Esophagus muscularis mucosa (tissue), 4 donors: Measurements from ENCODE around the gene OGA. TPM values are rescaled to one million over a fixed set of nuclear protein-coding genes. Genes with fewer than 3 reads are reported as not detected.

ENCODE experiments used
- DNase-seq: peaks from one replicate; pipeline ENCODE4 v3.0.0-alpha.2; 2017; ENCODE audit errors: extremely low spot score
- H3K27ac ChIP-seq, 4 donors: fragments of 200-600 bp; sonication (generic); replicated peaks in 1 of 4; 1 replicate in 3 of 4; 2 replicates in 1 of 4; pipeline ENCODE4 v1.5.1; 2016 to 2019; ENCODE audit warnings: mild to moderate bottlenecking in 1 of 4
- H3K27me3 ChIP-seq, 4 donors: fragments of 200-600 bp; sonication (generic); one replicate each; pipeline versions ENCODE4 v1.5.1 to v1.6.0; 2016 to 2019
- H3K36me3 ChIP-seq, 4 donors: fragments of 200-600 bp; sonication (generic); one replicate each; pipeline ENCODE4 v1.5.1; 2016 to 2019
- H3K4me1 ChIP-seq, 4 donors: fragments of 200-600 bp; sonication (generic); one replicate each; pipeline ENCODE4 v1.5.1; 2016 to 2019
- H3K4me3 ChIP-seq, 4 donors: fragments of 200-600 bp; sonication (generic); 1 replicate in 2 of 4; 2 replicates in 2 of 4; pipeline ENCODE4 v1.5.1; 2016 to 2019; ENCODE audit warnings: mild to moderate bottlenecking in 4 of 4, moderate library complexity in 1 of 4
- H3K9me3 ChIP-seq, 4 donors: fragments of 200-600 bp; sonication (generic); 1 replicate in 3 of 4; 2 replicates in 1 of 4; pipeline ENCODE4 v1.5.1; 2016 to 2019
- CTCF ChIP-seq, 3 experiments: fragments of 200-600 bp in 2 of 3; fragments of 450-650 bp in 1 of 3; sonication (generic) in 2 of 3; IDR thresholded peaks; one replicate each; pipeline ENCODE4 v1.5.1; 2017 to 2019; ENCODE audit warnings: antibody characterized with exemption in 3 of 3, mild to moderate bottlenecking in 2 of 3, moderate library complexity in 1 of 3
- EP300 ChIP-seq: sonication (generic); formaldehyde crosslinking; IDR thresholded peaks from one replicate; pipeline ENCODE4 v1.6.1; 2017; ENCODE audit warnings: antibody characterized with exemption
- POLR2A ChIP-seq: fragments of 450-650 bp; IDR thresholded peaks from one replicate; pipeline ENCODE4 v1.6.1; 2017; ENCODE audit warnings: antibody characterized with exemption, moderate library complexity, mild to moderate bottlenecking, low read depth
- POLR2AphosphoS5 ChIP-seq, 2 donors: sonication (generic); formaldehyde crosslinking; IDR thresholded peaks; one replicate each; pipeline ENCODE4 v1.6.1; 2017; ENCODE audit warnings: antibody characterized with exemption in 2 of 2
- WGBS: methylation state at CpG from one replicate; pipeline ENCODE4 v1.1.5; 2018; 5-methylcytosine and 5-hydroxymethylcytosine counted together
- intact Hi-C: fragments of 100-400 bp; cut with DNase I; formaldehyde crosslinking; loops from one replicate; pipeline ENCODE4 v1.15.1; 2023
- total RNA-seq, 4 donors: library from RNA; depleted of rRNA; stranded (reverse); fragments of >200 nt; gene quantifications; one replicate each; pipeline versions ENCODE4 v1.1.0 to v1.2.1, GENCODE V29; 2016

The OGA gene
- total RNA-seq, 4 donors from 2014 or later = 85.4 to 131 (median 101) TPM

GRCh38 chr10:101748496-101748895, 69.7 kb downstream of the OGA start:
- intact Hi-C loops = no loop called here
- H3K27me3 ChIP-seq = peaks cover 0 to 16% (median 0%) of the 10 kb centered on the region in 4 donors
- no peak for TF ChIP-seq POLR2A
- no peak for TF ChIP-seq POLR2AphosphoS5 (IDR thresholded peaks at IDR 0.05)
- TF ChIP-seq CTCF (IDR thresholded peaks at IDR 0.05) = no peak
- TF ChIP-seq EP300 = no peak
- no peaks in the 10 kb centered on the region for H3K4me1 ChIP-seq
- H3K9me3 ChIP-seq = no peaks in the 10 kb centered on the region
- 95% methylated on average over 2 of the region's 3 CpGs for WGBS
- no peaks in the 10 kb centered on the region for H3K36me3 ChIP-seq
- H3K27ac ChIP-seq = no peak overlapping the region
- no peak for DNase-seq
- H3K4me3 ChIP-seq = no peak overlapping the region

- TF ChIP-seq CTCF (IDR thresholded peaks at IDR 0.05) = no peak
- no peak for TF ChIP-seq POLR2A
- no peak for TF ChIP-seq EP300
- TF ChIP-seq POLR2AphosphoS5 (IDR thresholded peaks at IDR 0.05) = no peak
- no peak for DNase-seq
- H3K36me3 ChIP-seq = no peaks in the 10 kb centered on the region
- no peaks in the 10 kb centered on the region for H3K9me3 ChIP-seq
- 71% methylated on average over 9 of the region's 9 CpGs for WGBS
- H3K27ac ChIP-seq = no peak overlapping the region
- H3K4me3 ChIP-seq = no peak overlapping the region
- intact Hi-C loops = no loop called here
- peaks cover 0 to 15% (median 0%) of the 10 kb centered on the region in 4 donors for H3K27me3 ChIP-seq
- no peaks in the 10 kb centered on the region for H3K4me1 ChIP-seq
Observed at GRCh38 chr10:101745074-101745696, 73.1 kb downstream of the OGA start.

GRCh38 chr10:101744267-101744666, 74.0 kb downstream of the OGA start:
- Histone ChIP-seq H3K27ac (no peak overlapping the region), H3K4me1 (no peaks in the 10 kb centered on the region), H3K36me3 (no peaks in the 10 kb centered on the region), H3K27me3 (peaks cover 0 to 22% (median 0%) of the 10 kb centered on the region in 4 donors), H3K9me3 (no peaks in the 10 kb centered on the region), H3K4me3 (no peak overlapping the region)
- DNase-seq = no peak
- WGBS = 84% methylated on average over 3 of the region's 3 CpGs
- TF ChIP-seq POLR2AphosphoS5 (IDR thresholded peaks at IDR 0.05) = no peak
- TF ChIP-seq POLR2A = no peak
- no peak for TF ChIP-seq EP300
- no peak for TF ChIP-seq CTCF (IDR thresholded peaks at IDR 0.05)
- intact Hi-C loops = no loop called here

GRCh38 chr10:101741938-101742337, 76.3 kb downstream of the OGA start:
- Histone ChIP-seq H3K27ac (no peak overlapping the region), H3K36me3 (no peaks in the 10 kb centered on the region), H3K9me3 (no peaks in the 10 kb centered on the region), H3K4me3 (no peak overlapping the region), H3K27me3 (peaks cover 0 to 45% (median 0%) of the 10 kb centered on the region in 4 donors), H3K4me1 (no peaks in the 10 kb centered on the region)
- no peak for TF ChIP-seq POLR2AphosphoS5 (IDR thresholded peaks at IDR 0.05)
- TF ChIP-seq POLR2A = no peak
- no peak for TF ChIP-seq EP300
- TF ChIP-seq CTCF (IDR thresholded peaks at IDR 0.05) = no peak
- WGBS = 50% methylated on average over 2 of the region's 2 CpGs
- no peak for DNase-seq
- intact Hi-C loops = no loop called here

GRCh38 chr10:101736666-101737065, 81.6 kb downstream of the OGA start:
- no peak for DNase-seq
- no peak for TF ChIP-seq POLR2AphosphoS5 (IDR thresholded peaks at IDR 0.05)
- TF ChIP-seq POLR2A = no peak
- no peak for TF ChIP-seq CTCF (IDR thresholded peaks at IDR 0.05)
- no peak for TF ChIP-seq EP300
- Histone ChIP-seq H3K36me3 (no peaks in the 10 kb centered on the region), H3K27me3 (peaks cover 0 to 62% (median 0%) of the 10 kb centered on the region in 4 donors), H3K4me1 (no peaks in the 10 kb centered on the region), H3K27ac (no peak overlapping the region), H3K9me3 (no peaks in the 10 kb centered on the region), H3K4me3 (no peak overlapping the region)
- intact Hi-C loops = no loop called here
- 58% methylated on average over 3 of the region's 3 CpGs for WGBS
